ENCODE data around the gene RHEBL1.

GRCh38 chr12:49086116-49086515 is 16.3 kb upstream of the RHEBL1 start:
- TF ChIP-seq CTCF (IDR thresholded peaks at IDR 0.05) (no peak), POLR2A (IDR thresholded peaks at IDR 0.05) (no peak), EP300 (IDR thresholded peaks at IDR 0.05) (no peak)

Measured in ovary (tissue), 3 donors.